AG10803 (cell line): ENCODE measurements around the gene PCDHA1.
"Not testable (repeated sequence)": the region's sequence is repeated elsewhere in the genome, so short reads cannot be mapped to it uniquely, and the experiment has no call there.

Experiments used
- DNase-seq: peaks from one replicate; pipeline ENCODE4 v3.0.0; 2010; ENCODE audit warnings: low read depth
- H3K4me3 ChIP-seq: 2 replicates; pipeline ENCODE4 v1.5.1; 2011; ENCODE audit warnings: mild to moderate bottlenecking, low read length, control low read depth
- CTCF ChIP-seq: conservative IDR thresholded peaks from 2 replicates; pipeline ENCODE4 v1.5.1; 2011; ENCODE audit warnings: mild to moderate bottlenecking, low read length, control low read depth, inconsistent platforms

PCDHA1 gene

GRCh38 chr5:140785905-140786686 is at the start of gene PCDHA1:
Gene PCDHA1 (plus strand): TSS chr5:140786140.
- no peak for TF ChIP-seq CTCF
- no peak for DNase-seq
- H3K4me3 ChIP-seq: no peak within 1 kb of the TSS

GRCh38 chr5:140737486-140737885 is 48.5 kb upstream of the PCDHA1 start:
- no peak for TF ChIP-seq CTCF
- DNase-seq: no peak
- no peak overlapping the region for H3K4me3 ChIP-seq

- no peak for DNase-seq
- no peak for TF ChIP-seq CTCF
- H3K4me3 ChIP-seq: no peak overlapping the region
These were observed 44.0 kb upstream of the PCDHA1 start for GRCh38 chr5:140741967-140742366.

GRCh38 chr5:140753561-140753960 is 32.4 kb upstream of the PCDHA1 start:
- no peak for TF ChIP-seq CTCF
- H3K4me3 ChIP-seq: no peak overlapping the region
- DNase-seq: no peak

GRCh38 chr5:140764177-140764973 is 21.6 kb upstream of the PCDHA1 start:
- DNase-seq: no peak
- H3K4me3 ChIP-seq: no peak overlapping the region
- no peak for TF ChIP-seq CTCF

- no peak overlapping the region for H3K4me3 ChIP-seq
- TF ChIP-seq CTCF: no peak
- no peak for DNase-seq
These were observed 18.5 kb upstream of the PCDHA1 start for GRCh38 chr5:140767444-140767843.

GRCh38 chr5:140780512-140780911 is 5.4 kb upstream of the PCDHA1 start:
- no peak for TF ChIP-seq CTCF
- H3K4me3 ChIP-seq: no peak overlapping the region
- DNase-seq: no peak

GRCh38 chr5:140787422-140787821 is 1.5 kb downstream of the PCDHA1 start:
- not testable (repeated sequence) for H3K4me3 ChIP-seq, DNase-seq

- not testable (repeated sequence) for H3K4me3 ChIP-seq, DNase-seq
These were observed 2.0 kb downstream of the PCDHA1 start for GRCh38 chr5:140787849-140788504.
